ENCODE results near the gene AXIN2. TPM values are rescaled to one million over a fixed set of nuclear protein-coding genes. Genes with fewer than 3 reads are reported as not detected.

Gene AXIN2
- total RNA-seq, 1 donor from 2014 or later, result 21.0 TPM

DNA sequence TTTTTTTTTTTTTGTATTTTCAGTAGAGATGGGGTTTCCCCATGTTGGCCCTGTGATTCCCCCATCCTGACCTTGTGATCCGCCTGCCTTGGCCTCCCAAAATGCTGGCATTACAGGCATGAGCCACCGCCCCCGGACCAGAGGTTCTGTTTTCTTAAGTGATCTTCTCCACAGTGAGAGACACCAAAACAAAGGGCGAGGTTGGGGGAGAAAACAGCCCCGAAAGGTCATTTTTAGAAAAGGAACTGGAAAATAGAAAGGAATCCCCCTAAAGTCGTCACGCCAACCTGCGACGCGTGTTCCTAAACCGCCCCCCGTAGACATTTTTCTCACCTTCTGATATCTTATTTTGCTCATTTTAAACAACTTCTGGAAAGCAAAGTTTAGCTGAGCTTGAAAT, 6.1 kb upstream of the AXIN2 start:
- intact Hi-C loops (cut with micrococcal nuclease), result no loop called here
- no peak for DNase-seq

DNA sequence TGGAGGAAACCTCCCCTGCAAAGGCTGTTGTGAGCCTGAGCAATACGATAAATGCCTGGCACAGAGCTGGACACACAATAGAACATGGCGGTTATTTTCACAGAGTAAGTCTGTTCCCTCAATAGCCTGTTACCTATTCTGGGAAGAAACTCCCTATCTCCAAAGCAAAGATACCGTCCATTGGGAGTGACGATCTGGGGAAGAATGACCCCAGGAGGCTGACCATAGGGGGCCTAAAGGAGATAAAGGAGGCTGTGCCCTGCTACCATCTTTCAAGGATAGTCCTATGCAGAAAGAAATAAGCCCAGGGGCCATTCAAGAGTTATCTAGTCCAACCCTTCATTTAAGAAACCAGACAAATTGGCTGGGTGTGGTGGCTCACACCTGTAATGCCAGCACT, 4.1 kb upstream of the AXIN2 start:
- no peaks in the 10 kb centered on the region for H3K9me3 ChIP-seq (replicated peaks)
- intact Hi-C loops (cut with micrococcal nuclease), result no loop called here
- H3K27ac ChIP-seq (replicated peaks), result peak overlapping the region; percentile 76
- H3K27me3 ChIP-seq (ENCODE audit: low read depth), result no peaks in the 10 kb centered on the region
- DNase-seq, result no peak
- no peak for TF ChIP-seq CTCF (IDR thresholded peaks at IDR 0.05; ENCODE audit: borderline replicate concordance)
- peaks cover 27% of the 10 kb centered on the region for H3K4me1 ChIP-seq
- H3K36me3 ChIP-seq, result no peaks in the 10 kb centered on the region
- no peak overlapping the region for H3K4me3 ChIP-seq

More for the DNA sequence above, 6.1 kb upstream of the AXIN2 start:
- Histone ChIP-seq H3K9me3 (replicated peaks) (no peaks in the 10 kb centered on the region), H3K4me3 (no peak overlapping the region), H3K27ac (replicated peaks) (no peak overlapping the region), H3K36me3 (no peaks in the 10 kb centered on the region), H3K4me1 (peaks cover 19% of the 10 kb centered on the region), H3K27me3 (ENCODE audit: low read depth) (no peaks in the 10 kb centered on the region)
- no peak for TF ChIP-seq CTCF (IDR thresholded peaks at IDR 0.05; ENCODE audit: borderline replicate concordance)

- Histone ChIP-seq H3K27me3 (ENCODE audit: low read depth) (no peaks in the 10 kb centered on the region), H3K27ac (replicated peaks) (peak overlapping the region; percentile 76), H3K36me3 (no peaks in the 10 kb centered on the region), H3K4me3 (no peak overlapping the region), H3K9me3 (replicated peaks) (no peaks in the 10 kb centered on the region), H3K4me1 (peaks cover 27% of the 10 kb centered on the region)
- no peak for DNase-seq
- intact Hi-C loops (cut with micrococcal nuclease), result no loop called here
- no peak for TF ChIP-seq CTCF (IDR thresholded peaks at IDR 0.05; ENCODE audit: borderline replicate concordance)
These were observed 3.3 kb upstream of the AXIN2 start for GRCh38 chr17:65564793-65565192.

- H3K4me1 ChIP-seq, result peaks cover 27% of the 10 kb centered on the region
- intact Hi-C loops (cut with micrococcal nuclease), result no loop called here
- no peaks in the 10 kb centered on the region for H3K27me3 ChIP-seq (ENCODE audit: low read depth)
- peak overlapping the region; percentile 94 for H3K27ac ChIP-seq (replicated peaks)
- H3K9me3 ChIP-seq (replicated peaks), result no peaks in the 10 kb centered on the region
- H3K4me3 ChIP-seq, result no peak overlapping the region
- TF ChIP-seq CTCF (IDR thresholded peaks at IDR 0.05; ENCODE audit: borderline replicate concordance), result no peak
- DNase-seq, result no peak
- no peaks in the 10 kb centered on the region for H3K36me3 ChIP-seq
These were observed 721 bp upstream of the AXIN2 start for GRCh38 chr17:65562206-65562531.

DNA sequence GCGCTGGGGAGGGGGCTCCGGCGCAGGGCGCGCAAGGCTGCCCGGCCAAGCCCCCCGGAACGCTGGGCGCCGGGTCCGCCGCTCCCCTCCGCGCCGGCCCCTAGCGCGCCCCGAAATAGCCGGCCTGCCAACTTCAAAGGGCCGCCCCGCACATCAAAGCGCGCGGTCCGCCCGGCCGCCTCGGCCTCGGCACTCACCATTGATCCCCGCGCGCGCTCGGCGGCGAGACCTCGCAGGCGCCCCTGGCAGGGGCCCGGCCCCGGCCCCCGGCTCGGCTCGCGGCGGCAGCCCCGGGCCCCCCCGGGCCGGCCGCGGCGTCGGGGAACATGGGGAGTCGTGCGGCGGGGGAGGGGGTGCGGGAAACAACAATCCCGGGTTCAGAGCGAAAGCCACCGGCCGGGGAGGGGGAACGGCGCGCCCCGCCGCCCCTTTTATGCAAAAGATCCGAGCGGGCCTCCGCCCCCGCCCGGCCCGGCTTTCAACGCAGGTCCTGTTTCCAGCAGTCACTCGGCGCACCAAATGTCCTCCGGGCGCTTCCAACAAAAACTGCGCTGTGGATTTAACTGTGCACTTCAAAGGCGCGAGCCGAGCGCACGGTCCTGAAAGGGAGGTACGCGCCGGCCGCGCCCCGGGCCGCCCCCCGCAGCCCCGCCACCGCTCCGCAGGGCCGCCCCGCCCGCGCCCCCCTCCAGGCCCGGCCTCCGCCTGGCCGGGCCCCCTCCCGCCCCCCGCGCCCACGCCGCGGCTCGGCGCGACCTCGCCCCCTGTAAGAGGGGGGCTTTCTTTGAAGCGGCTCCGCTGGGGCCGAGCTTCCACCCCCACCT, 608 bp downstream of the AXIN2 start:
- Histone ChIP-seq H3K4me3 (no peak overlapping the region), H3K9me3 (replicated peaks) (no peaks in the 10 kb centered on the region), H3K36me3 (no peaks in the 10 kb centered on the region), H3K4me1 (peaks cover 27% of the 10 kb centered on the region), H3K27me3 (ENCODE audit: low read depth) (no peaks in the 10 kb centered on the region), H3K27ac (replicated peaks) (peak overlapping the region; percentile 94)
- no peak for TF ChIP-seq CTCF (IDR thresholded peaks at IDR 0.05; ENCODE audit: borderline replicate concordance)
- intact Hi-C loops (cut with micrococcal nuclease), result no loop called here
- DNase-seq, result peak; percentile 86

Data from left ventricle myocardium inferior (tissue), 1 donor.